Daoy (cell line): ENCODE measurements around the gene FLOT1. TPM values are rescaled to one million over a fixed set of nuclear protein-coding genes. Genes with fewer than 3 reads are reported as not detected.

Experiments used
- DNase-seq: peaks from one replicate; pipeline ENCODE4 v3.0.0-alpha.2; 2015; ENCODE audit warnings: low read depth
- total RNA-seq: library from RNA; depleted of rRNA; stranded (reverse); fragments of >200 nt; shearing (Covaris generic); gene quantifications from 2 replicates; pipeline ENCODE4 v1.2.3, GENCODE V29; 2014; rRNA removed

FLOT1 gene
- total RNA-seq, 1 experiment from 2014 or later, result 430 TPM

GRCh38 chr6:30682143-30683117, 60.1 kb downstream of the FLOT1 start:
- DNase-seq, result peak; percentile 94

DNA sequence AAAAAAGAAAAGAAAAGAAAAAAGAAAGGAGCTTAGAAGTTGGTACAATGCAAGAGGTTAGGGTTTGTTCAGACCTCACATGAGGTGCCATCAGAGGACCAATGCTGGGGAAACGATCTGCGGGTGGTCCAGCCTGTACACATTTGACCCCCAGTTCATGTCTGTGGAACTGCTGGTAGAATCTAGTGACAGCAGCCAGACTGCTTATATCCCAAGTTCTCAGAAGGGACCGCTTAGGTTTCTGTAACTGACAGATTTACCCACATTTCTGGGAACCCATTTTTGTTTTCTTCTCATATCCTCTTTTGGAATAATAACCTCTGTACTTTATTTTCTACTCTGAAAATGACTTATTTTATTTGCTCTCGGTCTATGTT, 60.7 kb downstream of the FLOT1 start:
- no peak for DNase-seq

DNA sequence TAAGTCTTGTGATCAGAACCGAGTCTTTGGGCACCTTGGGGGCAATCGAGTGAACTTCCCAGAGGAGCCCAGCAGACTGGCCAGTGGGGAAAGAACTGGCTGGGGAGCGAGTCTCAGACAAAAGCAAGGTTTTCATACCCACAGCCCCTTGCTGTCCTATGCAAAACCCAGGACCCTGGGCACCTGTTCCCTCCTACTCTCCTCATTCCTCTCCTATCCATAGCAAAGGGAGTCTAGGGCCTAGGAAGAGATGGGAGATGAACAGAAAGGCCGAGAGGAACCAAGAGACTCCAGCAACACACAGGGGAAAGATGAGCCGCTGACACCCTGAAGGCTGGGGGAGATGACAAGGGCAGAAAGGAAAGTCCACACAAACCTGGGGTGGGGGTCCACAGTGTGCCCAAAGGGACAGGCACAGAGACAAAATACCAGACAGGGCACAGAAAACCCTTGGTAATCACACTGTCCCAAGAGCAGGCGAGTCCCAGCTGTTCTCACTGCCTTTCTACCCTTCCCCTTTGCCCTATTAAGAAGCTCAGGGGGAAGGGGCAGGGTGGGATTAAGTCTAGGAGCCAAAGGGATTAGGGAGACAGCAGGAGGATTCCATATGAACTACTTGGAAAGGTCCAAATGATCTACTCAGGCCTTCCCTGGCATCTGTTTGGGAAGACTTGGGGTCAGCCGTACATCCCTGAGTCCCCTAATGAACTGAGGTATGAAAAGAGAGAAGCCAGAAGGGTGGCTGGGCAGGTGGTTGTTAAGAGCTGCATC, 62.5 kb downstream of the FLOT1 start:
- no peak for DNase-seq

GRCh38 chr6:30678964-30679726, 63.3 kb downstream of the FLOT1 start:
- peak; percentile 89 for DNase-seq

Other genes with a start within 250 kb of the FLOT1 start
- gene GNL1, start 186.2 kb downstream of the FLOT1 start, total RNA-seq, result 36.8 and 57.4 TPM in 2 replicates
- 13.4 and 18.3 TPM in 2 replicates for gene PRR3, start 185.4 kb downstream of the FLOT1 start, total RNA-seq
- 85.7 and 96.1 TPM in 2 replicates for gene ABCF1, start 171.2 kb downstream of the FLOT1 start, total RNA-seq
- 29.5 and 30.1 TPM in 2 replicates for gene PPP1R10, start 125.4 kb downstream of the FLOT1 start, total RNA-seq
- 93.5 and 102 TPM in 2 replicates for gene MRPS18B, start 124.8 kb downstream of the FLOT1 start, total RNA-seq
- 1.7 and 2.5 TPM in 2 replicates for gene ATAT1, start 115.8 kb downstream of the FLOT1 start, total RNA-seq
- gene C6orf136, start 95.6 kb downstream of the FLOT1 start, total RNA-seq, result 5.3 and 7.1 TPM in 2 replicates
- 59.9 and 87.0 TPM in 2 replicates for gene DHX16, start 69.7 kb downstream of the FLOT1 start, total RNA-seq
- gene PPP1R18, start 56.0 kb downstream of the FLOT1 start, total RNA-seq, result 71.6 and 77.5 TPM in 2 replicates
- 7.5 and 7.8 TPM in 2 replicates for gene NRM, start 51.7 kb downstream of the FLOT1 start, total RNA-seq
- 12.6 and 21.9 TPM in 2 replicates for gene MDC1, start 25.4 kb downstream of the FLOT1 start, total RNA-seq
- 1,353 and 1,355 TPM in 2 replicates for gene TUBB, start 22.3 kb downstream of the FLOT1 start, total RNA-seq
- 344 and 350 TPM in 2 replicates for gene IER3, start 1.9 kb upstream of the FLOT1 start, total RNA-seq
- 12.7 and 25.0 TPM in 2 replicates for gene DDR1, start 141.8 kb upstream of the FLOT1 start, total RNA-seq
- 12.6 and 13.7 TPM in 2 replicates for gene GTF2H4, start 165.5 kb upstream of the FLOT1 start, total RNA-seq
- gene VARS2, start 171.6 kb upstream of the FLOT1 start, total RNA-seq, result 18.8 and 23.5 TPM in 2 replicates
- not detected in 2 replicates for gene SFTA2, start 189.5 kb upstream of the FLOT1 start, total RNA-seq
- gene MUCL3, start 198.3 kb upstream of the FLOT1 start, total RNA-seq, result not detected in 2 replicates
- gene MUC21, start 241.0 kb upstream of the FLOT1 start, total RNA-seq, result not detected in 2 replicates